Astrocyte (in vitro differentiated cells and primary cell): ENCODE results near the gene FGF9. TPM values are rescaled to one million over a fixed set of nuclear protein-coding genes. Genes with fewer than 3 reads are reported as not detected.

Experiments
- DNase-seq: peaks from one replicate; pipeline ENCODE4 v3.0.0-alpha.2; 2010; ENCODE audit warnings: low read depth
- FAIRE-seq: peaks from 2 replicates; lab custom pipeline; 2011; peaks lifted over from hg19 to GRCh38; lab: Jason Lieb, UNC
- H2AFZ ChIP-seq: 2 replicates; pipeline ENCODE4 v1.6.0; 2012; ENCODE audit warnings: low read depth, low read length, inconsistent platforms
- H3K27ac ChIP-seq: 2 replicates; pipeline ENCODE4 v1.5.1; 2011; ENCODE audit warnings: low read depth, low read length, inconsistent platforms
- H3K27me3 ChIP-seq: 2 replicates; pipeline ENCODE4 v1.6.0; 2011; ENCODE audit warnings: low read length, inconsistent platforms; ENCODE audit not compliant: insufficient read depth
- H3K36me3 ChIP-seq: 2 replicates; pipeline ENCODE4 v1.5.1; 2011; ENCODE audit warnings: low read length, inconsistent platforms; ENCODE audit not compliant: insufficient read depth
- H3K4me1 ChIP-seq: 2 replicates; pipeline ENCODE4 v1.5.1; 2011; ENCODE audit warnings: low read length, inconsistent platforms; ENCODE audit not compliant: insufficient read depth
- H3K4me2 ChIP-seq: 2 replicates; pipeline ENCODE4 v1.6.0; 2012; ENCODE audit warnings: low read length, inconsistent platforms
- H3K4me3 ChIP-seq: 2 replicates; pipeline ENCODE4 v1.5.1; 2011; ENCODE audit warnings: low read depth, mild to moderate bottlenecking, low read length, inconsistent platforms; ENCODE audit not compliant: insufficient read depth
- H3K79me2 ChIP-seq: 2 replicates; pipeline ENCODE4 v1.6.0; 2012; ENCODE audit warnings: mild to moderate bottlenecking, low read length, inconsistent platforms; ENCODE audit not compliant: insufficient read depth
- H3K9ac ChIP-seq: 2 replicates; pipeline ENCODE4 v1.6.0; 2012; ENCODE audit warnings: mild to moderate bottlenecking, low read length, inconsistent platforms
- H3K9me3 ChIP-seq: 2 replicates; pipeline ENCODE4 v1.5.1; 2012; ENCODE audit warnings: low read depth, mild to moderate bottlenecking, low read length, inconsistent platforms; ENCODE audit not compliant: insufficient read depth
- H4K20me1 ChIP-seq: 2 replicates; pipeline ENCODE4 v1.6.0; 2012; ENCODE audit warnings: low read length, inconsistent platforms; ENCODE audit not compliant: insufficient read depth
- H3K27ac Mint-ChIP-seq: one replicate; pipeline ENCODE4 v1.8.0; 2021; ENCODE audit warnings: mild to moderate bottlenecking, mixed read lengths; ENCODE audit not compliant: unreplicated experiment
- H3K27me3 Mint-ChIP-seq: one replicate; pipeline ENCODE4 v1.8.0; 2021; ENCODE audit warnings: low read depth, mixed read lengths; ENCODE audit not compliant: unreplicated experiment
- H3K36me3 Mint-ChIP-seq: one replicate; pipeline ENCODE4 v1.8.0; 2021; ENCODE audit warnings: low read depth, mixed read lengths; ENCODE audit not compliant: unreplicated experiment
- H3K4me1 Mint-ChIP-seq: one replicate; pipeline ENCODE4 v1.8.0; 2021; ENCODE audit warnings: low read depth, mixed read lengths; ENCODE audit not compliant: unreplicated experiment
- H3K4me3 Mint-ChIP-seq: one replicate; pipeline ENCODE4 v1.8.0; 2021; ENCODE audit warnings: mild to moderate bottlenecking, moderate library complexity, mixed read lengths; ENCODE audit not compliant: unreplicated experiment
- H3K9me3 Mint-ChIP-seq: one replicate; pipeline ENCODE4 v1.8.0; 2021; ENCODE audit warnings: mild to moderate bottlenecking, mixed read lengths; ENCODE audit not compliant: unreplicated experiment
- CTCF ChIP-seq: IDR thresholded peaks from 2 replicates; pipeline ENCODE4 v1.5.1; 2011; ENCODE audit warnings: low read depth, mild to moderate bottlenecking, inconsistent platforms, low read length, moderate library complexity; ENCODE audit not compliant: insufficient read depth
- EZH2 ChIP-seq: IDR thresholded peaks from 2 replicates; pipeline ENCODE4 v1.6.1; 2012; ENCODE audit warnings: mild to moderate bottlenecking, low read length, inconsistent platforms; ENCODE audit not compliant: insufficient read depth
- total RNA-seq: library from RNA; stranded (reverse); gene quantifications from 2 replicates; pipeline ENCODE4 v1.2.1, GENCODE V29; 2021

The FGF9 gene
- total RNA-seq, 1 donor from 2014 or later, result 0.27 TPM

- Mint-ChIP-seq H3K36me3 (no peaks in the 10 kb centered on the region), H3K4me1 (peaks cover 5% of the 10 kb centered on the region), H3K4me3 (no peak overlapping the region), H3K9me3 (no peaks in the 10 kb centered on the region), H3K27me3 (no peaks in the 10 kb centered on the region), H3K27ac (no peak overlapping the region)
- DNase-seq, result no peak
- no peak for FAIRE-seq
- Histone ChIP-seq H3K9me3 (no peaks in the 10 kb centered on the region), H3K9ac (no peak overlapping the region), H2AFZ (no peak overlapping the region), H3K4me1 (peaks cover 7% of the 10 kb centered on the region), H3K36me3 (no peaks in the 10 kb centered on the region), H3K27me3 (no peaks in the 10 kb centered on the region), H3K4me2 (no peak overlapping the region), H3K79me2 (no peaks in the 10 kb centered on the region), H3K27ac (no peak overlapping the region), H4K20me1 (no peaks in the 10 kb centered on the region), H3K4me3 (no peak overlapping the region)
- TF ChIP-seq EZH2 (no peak), CTCF (no peak)
Observed at GRCh38 chr13:21636656-21637055, 34.2 kb upstream of the FGF9 start.

- DNase-seq (peak; percentile 68), FAIRE-seq (no peak)
- Histone ChIP-seq H3K4me2 (peak overlapping the region; percentile 48), H3K9ac (no peak overlapping the region), H3K27ac (no peak overlapping the region), H3K79me2 (no peaks in the 10 kb centered on the region), H3K4me1 (peaks cover 7% of the 10 kb centered on the region), H2AFZ (peak overlapping the region; percentile 5), H3K9me3 (no peaks in the 10 kb centered on the region), H3K36me3 (no peaks in the 10 kb centered on the region), H4K20me1 (no peaks in the 10 kb centered on the region), H3K27me3 (no peaks in the 10 kb centered on the region), H3K4me3 (no peak overlapping the region)
- Mint-ChIP-seq H3K4me1 (peaks cover 5% of the 10 kb centered on the region), H3K4me3 (no peak overlapping the region), H3K36me3 (no peaks in the 10 kb centered on the region), H3K27me3 (no peaks in the 10 kb centered on the region), H3K27ac (no peak overlapping the region), H3K9me3 (no peaks in the 10 kb centered on the region)
- TF ChIP-seq CTCF, result no peak
- TF ChIP-seq EZH2, result no peak
Observed at GRCh38 chr13:21637296-21637695, 33.6 kb upstream of the FGF9 start.

GRCh38 chr13:21638319-21639282 lies 32.3 kb upstream of the FGF9 start:
- H2AFZ ChIP-seq, result no peak overlapping the region
- H3K9ac ChIP-seq, result no peak overlapping the region
- no peaks in the 10 kb centered on the region for H4K20me1 ChIP-seq
- no peaks in the 10 kb centered on the region for H3K36me3 Mint-ChIP-seq
- H3K9me3 ChIP-seq, result no peaks in the 10 kb centered on the region
- H3K4me1 Mint-ChIP-seq, result peaks cover 5% of the 10 kb centered on the region
- H3K27me3 ChIP-seq, result no peaks in the 10 kb centered on the region
- peak; percentile 75 for TF ChIP-seq CTCF
- TF ChIP-seq EZH2, result no peak
- H3K4me1 ChIP-seq, result peaks cover 7% of the 10 kb centered on the region
- no peak overlapping the region for H3K4me2 ChIP-seq
- peak overlapping the region; percentile 69 for H3K27ac Mint-ChIP-seq
- H3K4me3 Mint-ChIP-seq, result no peak overlapping the region
- no peak overlapping the region for H3K27ac ChIP-seq
- no peaks in the 10 kb centered on the region for H3K79me2 ChIP-seq
- peaks cover 2% of the 10 kb centered on the region for H3K9me3 Mint-ChIP-seq
- FAIRE-seq (no peak), DNase-seq (no peak)
- no peaks in the 10 kb centered on the region for H3K36me3 ChIP-seq
- H3K4me3 ChIP-seq, result no peak overlapping the region
- H3K27me3 Mint-ChIP-seq, result no peaks in the 10 kb centered on the region
